Subcutaneous adipose tissue (tissue), 4 donors: ENCODE measurements around the gene KRT1. TPM values are rescaled to one million over a fixed set of nuclear protein-coding genes. Genes with fewer than 3 reads are reported as not detected.

Experiments
- CTCF ChIP-seq: fragments of 450-650 bp; IDR thresholded peaks from one replicate; pipeline ENCODE4 v1.5.1; 2016; ENCODE audit warnings: low read depth, mild to moderate bottlenecking, control low read depth, antibody characterized with exemption, moderate library complexity
- total RNA-seq, 4 donors: library from RNA; depleted of rRNA; stranded (reverse); fragments of >200 nt; gene quantifications; one replicate each; pipeline ENCODE4 v1.1.0, GENCODE V29; 2016

The KRT1 gene
- total RNA-seq, 4 donors from 2014 or later = 0.38 TPM; not detected in 3

- TF ChIP-seq CTCF = no peak
These were observed 41.7 kb upstream of the KRT1 start for GRCh38 chr12:52721838-52722470.

GRCh38 chr12:52720365-52720886 is 40.2 kb upstream of the KRT1 start:
- TF ChIP-seq CTCF = no peak

- TF ChIP-seq CTCF = no peak
These were observed 35.9 kb upstream of the KRT1 start for GRCh38 chr12:52716061-52716460.

- TF ChIP-seq CTCF = no peak
These were observed 35.2 kb upstream of the KRT1 start for GRCh38 chr12:52715416-52715815.

GRCh38 chr12:52714887-52715281 is 34.7 kb upstream of the KRT1 start:
- no peak for TF ChIP-seq CTCF

- TF ChIP-seq CTCF = no peak
These were observed 34.0 kb upstream of the KRT1 start for GRCh38 chr12:52713960-52714886.

GRCh38 chr12:52710730-52711129 is 30.5 kb upstream of the KRT1 start:
- no peak for TF ChIP-seq CTCF
